GM18520 (cell line): ENCODE data around the gene DENND6A.
"Not testable (repeated sequence)": the region's sequence is repeated elsewhere in the genome, so short reads cannot be mapped to it uniquely, and the experiment has no call there.

Experiments used
- ATAC-seq: cut with Tn5 transposase; IDR thresholded peaks from one replicate; pipeline ENCODE4 v1.9.1; 2021; ENCODE audit not compliant: unreplicated experiment

The DENND6A gene

GRCh38 chr3:57644740-57645139 lies 48.1 kb downstream of the DENND6A start:
- no peak for ATAC-seq

- ATAC-seq, result no peak
Observed at GRCh38 chr3:57637391-57637790, 55.5 kb downstream of the DENND6A start.

DNA sequence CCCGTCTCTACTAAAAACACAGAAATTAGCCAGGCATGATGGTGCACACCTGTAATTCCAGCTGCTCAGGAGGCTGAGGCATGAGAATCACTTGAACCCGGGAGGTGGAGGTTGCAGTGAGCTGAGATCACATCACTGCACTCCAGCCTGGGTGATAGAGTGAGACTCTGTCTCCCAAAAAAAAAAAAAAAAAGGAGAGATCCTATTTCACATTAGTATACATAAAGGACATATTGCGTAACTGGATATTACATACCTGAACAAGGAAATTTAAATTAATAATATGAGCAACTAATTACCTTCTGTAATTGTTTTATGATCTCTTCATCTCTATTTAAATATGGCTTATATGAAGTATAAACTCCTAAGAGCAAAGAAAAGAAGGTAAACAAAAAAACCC lies 58.6 kb downstream of the DENND6A start:
- ATAC-seq, result not testable (repeated sequence)

DNA sequence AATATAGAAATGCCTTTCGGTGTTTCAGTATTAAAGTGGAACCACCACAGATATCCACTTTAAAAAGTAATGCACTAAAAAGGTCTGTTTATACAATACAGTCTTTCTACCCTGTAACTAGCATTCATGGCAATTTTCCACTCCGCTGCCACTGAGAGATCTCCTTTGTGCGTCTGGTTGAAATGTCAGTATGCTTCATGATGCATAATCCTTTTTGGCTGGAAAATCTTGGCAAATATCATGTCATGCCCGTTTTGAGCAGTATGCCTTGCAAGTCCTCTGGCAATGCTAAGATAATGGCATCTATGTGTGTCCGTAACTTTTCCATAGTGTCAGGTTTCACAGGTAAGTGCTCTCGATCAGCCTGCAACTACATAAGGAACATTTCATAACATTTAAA lies 64.9 kb downstream of the DENND6A start:
- no peak for ATAC-seq

- ATAC-seq, result no peak
Observed at GRCh38 chr3:57624801-57625200, 68.1 kb downstream of the DENND6A start.

- no peak for ATAC-seq
Observed at GRCh38 chr3:57622362-57622761, 70.5 kb downstream of the DENND6A start.

DNA sequence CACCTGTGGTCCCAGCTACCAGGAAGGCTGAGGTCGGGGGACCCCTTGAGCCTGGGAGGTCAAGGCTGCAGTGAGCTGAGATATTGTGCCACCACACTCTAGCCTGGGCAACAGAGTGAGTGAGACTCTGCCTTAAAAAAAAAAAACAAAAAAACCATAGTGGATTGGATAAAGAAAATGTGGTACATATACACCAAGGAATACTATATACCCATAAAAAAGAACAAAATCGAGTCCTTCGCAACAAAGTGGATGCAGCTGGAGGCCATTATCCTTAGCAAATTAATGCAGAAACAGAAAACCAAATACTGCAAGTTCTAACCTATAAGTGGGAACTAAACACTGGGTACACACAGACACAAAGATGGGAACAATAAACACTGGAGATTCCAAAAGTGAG lies 75.1 kb downstream of the DENND6A start:
- ATAC-seq, result no peak

- ATAC-seq, result no peak
Observed at GRCh38 chr3:57616233-57616632, 76.6 kb downstream of the DENND6A start.

GRCh38 chr3:57611870-57612269 lies 81.0 kb downstream of the DENND6A start:
- ATAC-seq, result not testable (repeated sequence)

GRCh38 chr3:57605683-57606082 lies 87.2 kb downstream of the DENND6A start:
- ATAC-seq, result no peak

GRCh38 chr3:57604971-57605370 lies 87.9 kb downstream of the DENND6A start:
- no peak for ATAC-seq

DNA sequence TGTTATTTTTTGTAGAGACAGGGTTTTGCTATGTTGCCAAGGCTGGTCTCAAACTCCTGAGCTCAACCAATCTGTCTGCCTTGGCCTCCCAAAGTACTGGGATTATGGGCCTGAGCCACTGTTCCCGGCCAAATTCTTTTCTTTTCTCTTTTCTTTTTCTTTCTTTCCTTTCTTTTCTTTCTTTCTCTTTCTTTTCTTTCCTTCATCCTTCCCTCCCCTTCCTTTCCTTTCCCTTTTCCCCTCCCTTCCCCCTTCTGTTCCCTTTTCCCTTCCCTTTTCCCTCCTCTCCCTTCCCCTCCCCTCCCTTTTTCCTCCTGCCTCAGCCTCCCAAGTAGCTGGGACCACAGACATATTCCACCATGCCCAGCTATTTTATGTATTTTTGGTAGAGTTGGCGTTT lies 92.7 kb downstream of the DENND6A start:
- no peak for ATAC-seq

- ATAC-seq, result no peak
Observed at GRCh38 chr3:57598765-57599360, 94.0 kb downstream of the DENND6A start.

DNA sequence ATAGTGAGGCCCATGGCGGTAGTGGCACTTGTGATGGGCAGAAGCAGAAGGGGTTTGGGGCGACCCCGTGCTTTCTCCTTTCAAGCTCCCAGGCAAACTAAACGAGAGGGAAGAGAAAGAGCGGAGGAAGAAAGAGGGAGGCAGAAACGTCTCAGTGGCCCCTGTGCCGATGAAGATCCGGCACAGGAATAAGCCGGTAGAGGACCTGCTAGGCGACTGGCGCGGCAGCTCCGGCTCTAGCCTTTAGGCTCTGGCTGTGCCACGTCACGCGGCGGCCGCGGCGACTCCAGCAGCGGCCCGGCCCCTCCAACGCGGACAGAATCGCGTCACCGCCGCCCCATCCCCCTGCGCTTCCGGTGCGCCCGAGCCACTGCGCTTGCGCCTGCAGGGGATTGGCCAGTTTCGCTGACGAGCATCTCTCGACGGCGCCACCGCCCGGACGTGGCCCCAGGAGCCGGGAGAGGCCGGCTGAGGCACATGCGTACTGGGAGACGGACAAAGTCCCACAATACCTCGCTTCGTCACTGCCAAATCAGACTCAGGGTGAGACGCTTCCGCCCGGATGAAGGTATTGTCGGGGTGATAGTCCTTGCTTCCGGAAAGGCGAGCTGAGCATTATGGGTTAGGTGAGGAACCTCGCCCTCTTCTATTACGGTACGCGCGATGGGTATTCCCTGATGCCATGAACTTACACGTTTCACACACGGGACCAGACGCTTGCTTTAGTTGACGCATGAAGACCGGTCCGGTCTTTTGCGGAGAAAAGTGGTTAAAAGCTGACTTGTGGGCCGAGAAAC lies 95.6 kb downstream of the DENND6A start, which contains the start of gene ARF4:
TSS of gene ARF4 (minus strand) at position 218 of the 797 bp plus-strand sequence. CDS start at position 14, 204 bp downstream.
- peak; percentile 93 for ATAC-seq

GRCh38 chr3:57596495-57597126 lies 96.3 kb downstream of the DENND6A start:
- ATAC-seq, result no peak

DNA sequence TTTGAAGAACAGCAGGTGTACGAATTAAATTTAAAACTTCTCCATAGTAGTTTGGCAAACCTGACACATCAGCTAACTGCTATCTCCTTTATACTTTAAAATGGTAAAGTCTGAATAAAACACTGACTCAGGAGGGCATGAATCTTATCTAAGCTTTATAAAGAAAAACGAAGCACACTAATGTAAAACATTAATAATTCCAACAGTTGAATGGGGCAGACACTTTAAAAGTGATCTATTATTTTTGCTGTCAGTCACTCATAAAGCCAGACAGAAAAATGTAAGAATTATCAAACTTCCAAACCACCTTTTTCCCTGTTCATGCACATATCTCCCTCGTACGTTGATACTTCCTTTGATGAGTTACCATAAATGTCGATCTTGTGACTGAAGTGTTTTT lies 98.3 kb downstream of the DENND6A start:
- no peak for ATAC-seq

GRCh38 chr3:57594144-57594543 lies 98.7 kb downstream of the DENND6A start:
- ATAC-seq, result no peak

- no peak for ATAC-seq
Observed at GRCh38 chr3:57592306-57592705, 100.6 kb downstream of the DENND6A start.

GRCh38 chr3:57587905-57588304 lies 105.0 kb downstream of the DENND6A start:
- ATAC-seq, result no peak

GRCh38 chr3:57586778-57587177 lies 106.1 kb downstream of the DENND6A start:
- no peak for ATAC-seq

GRCh38 chr3:57583544-57583943 lies 109.3 kb downstream of the DENND6A start:
- no peak for ATAC-seq
